A673 (cell line): ENCODE results near the gene HNRNPUL1. TPM values are rescaled to one million over a fixed set of nuclear protein-coding genes. Genes with fewer than 3 reads are reported as not detected.
A peak's percentile ranks its signal among the peaks of the same experiment; 100 is the strongest.

Experiments
- BruUV-seq: library from RNA; stranded (reverse); fragments of 400-500 nt; replicated peaks from 2 replicates; lab custom pipeline; 2021; lab: Mats Ljungman, UMichigan
- CTCF ChIA-PET: fragments of 300-600 bp; sonication (Branson Sonifier 250); formaldehyde crosslinking; loops from one replicate; lab custom pipeline; 2022; ENCODE audit warnings: antibody characterized with exemption; lab: Charles Lee
- POLR2A ChIA-PET: fragments of 300-600 bp; sonication (Branson Sonifier 250); formaldehyde crosslinking; loops from one replicate; lab custom pipeline; 2022; ENCODE audit warnings: antibody characterized with exemption; ENCODE audit not compliant: low non-redundant PET; lab: Charles Lee
- DNase-seq: peaks from one replicate; pipeline ENCODE4 v3.0.0-alpha.2; 2015; ENCODE audit warnings: low spot score
- H3K27ac ChIP-seq: fragments of 200-600 bp; sonication (generic); 2 replicates; pipeline ENCODE4 v1.5.1; 2016; ENCODE audit warnings: mixed run types, low read depth, mild to moderate bottlenecking, mixed read lengths, antibody characterized with exemption, low read length; ENCODE audit not compliant: poor library complexity, severe bottlenecking
- H3K27me3 ChIP-seq: fragments of 200-600 bp; sonication (generic); replicated peaks from 2 replicates; pipeline ENCODE4 v1.6.1; 2017; ENCODE audit warnings: mixed run types, low read depth, mild to moderate bottlenecking, mixed read lengths, antibody characterized with exemption, low read length; ENCODE audit not compliant: insufficient read depth, poor library complexity
- H3K36me3 ChIP-seq: fragments of 200-600 bp; sonication (generic); 2 replicates; pipeline ENCODE4 v1.6.1; 2016; ENCODE audit warnings: mixed run types, mild to moderate bottlenecking, mixed read lengths, antibody characterized with exemption, low read length; ENCODE audit not compliant: insufficient read depth, poor library complexity, severe bottlenecking
- H3K4me1 ChIP-seq: fragments of 200-600 bp; sonication (generic); 2 replicates; pipeline ENCODE4 v1.6.1; 2017; ENCODE audit warnings: mixed run types, mild to moderate bottlenecking, mixed read lengths, antibody characterized with exemption, low read length; ENCODE audit not compliant: insufficient read depth, poor library complexity, severe bottlenecking
- H3K4me3 ChIP-seq: fragments of 200-600 bp; sonication (generic); 2 replicates; pipeline ENCODE4 v1.5.1; 2016; ENCODE audit warnings: low read depth, mixed run types, mild to moderate bottlenecking, mixed read lengths, low read length; ENCODE audit not compliant: poor library complexity, severe bottlenecking
- H3K9me3 ChIP-seq: fragments of 200-600 bp; sonication (generic); 2 replicates; pipeline ENCODE4 v1.6.1; 2016; ENCODE audit warnings: mixed run types, low read depth, mild to moderate bottlenecking, mixed read lengths, antibody characterized with exemption, low read length; ENCODE audit not compliant: poor library complexity, severe bottlenecking
- CTCF ChIP-seq: fragments of 300-800, 200-600 bp; sonication (generic); conservative IDR thresholded peaks from 2 replicates; pipeline ENCODE4 v1.5.1; 2017; ENCODE audit warnings: low read depth, mild to moderate bottlenecking, antibody characterized with exemption, low read length, moderate library complexity, mixed read lengths
- EZH2 ChIP-seq: fragments of 200-600 bp; sonication (generic); IDR thresholded peaks from 2 replicates; pipeline ENCODE4 v1.6.1; 2017; ENCODE audit warnings: borderline replicate concordance, low read depth, mild to moderate bottlenecking, mixed read lengths, antibody characterized with exemption, low read length; ENCODE audit not compliant: poor library complexity, severe bottlenecking
- intact Hi-C: fragments of 100-400 bp; cut with micrococcal nuclease; formaldehyde crosslinking; loops from one replicate; pipeline ENCODE4 v1.10.0; 2022; ENCODE audit not compliant: unreplicated experiment
- total RNA-seq: library from RNA; stranded (reverse); gene quantifications from 2 replicates; pipeline ENCODE4 v1.2.3, GENCODE V29; 2021

Gene HNRNPUL1
- total RNA-seq, 1 experiment from 2014 or later, result 344 TPM

GRCh38 chr19:41323023-41323422 is 58.9 kb downstream of the HNRNPUL1 start:
- Histone ChIP-seq H3K27ac (peak overlapping the region; percentile 75), H3K4me3 (no peak overlapping the region), H3K36me3 (peaks cover 46% of the 10 kb centered on the region), H3K4me1 (peaks cover 23% of the 10 kb centered on the region), H3K9me3 (no peaks in the 10 kb centered on the region), H3K27me3 (no peaks in the 10 kb centered on the region)
- CTCF ChIA-PET, result no interaction called here
- TF ChIP-seq CTCF (no peak), EZH2 (no peak)
- intact Hi-C loops, result no loop called here
- no peak for DNase-seq
- POLR2A ChIA-PET, result no interaction called here
- no TSS peak for BruUV-seq

- Histone ChIP-seq H3K27me3 (no peaks in the 10 kb centered on the region), H3K4me3 (no peak overlapping the region), H3K36me3 (peaks cover 48% of the 10 kb centered on the region), H3K4me1 (peaks cover 23% of the 10 kb centered on the region), H3K27ac (peak overlapping the region; percentile 75), H3K9me3 (no peaks in the 10 kb centered on the region)
- no peak for TF ChIP-seq CTCF
- no peak for TF ChIP-seq EZH2
- POLR2A ChIA-PET, result no interaction called here
- DNase-seq, result peak; percentile 75
- no TSS peak for BruUV-seq
- CTCF ChIA-PET, result no interaction called here
- intact Hi-C loops, result no loop called here
These were observed 59.4 kb downstream of the HNRNPUL1 start for GRCh38 chr19:41323430-41324125.

GRCh38 chr19:41324231-41324702 is 60.1 kb downstream of the HNRNPUL1 start:
- H3K36me3 ChIP-seq, result peaks cover 44% of the 10 kb centered on the region
- intact Hi-C loops, result no loop called here
- TF ChIP-seq CTCF (no peak), EZH2 (no peak)
- H3K9me3 ChIP-seq, result no peaks in the 10 kb centered on the region
- no peaks in the 10 kb centered on the region for H3K27me3 ChIP-seq
- POLR2A ChIA-PET, result no interaction called here
- H3K27ac ChIP-seq, result peak overlapping the region; percentile 75
- CTCF ChIA-PET, result no interaction called here
- H3K4me1 ChIP-seq, result peaks cover 23% of the 10 kb centered on the region
- TSS peak; percentile 67 for BruUV-seq
- H3K4me3 ChIP-seq, result no peak overlapping the region
- DNase-seq, result no peak
